ENCODE measurements around the gene NCBP2L.
A peak's percentile ranks its signal among the peaks of the same experiment; 100 is the strongest.

Gene NCBP2L

GRCh38 chrX:107738768-107739167, 38.8 kb upstream of the NCBP2L start:
- no peak overlapping the region for H3K4me3 ChIP-seq (ENCODE audit: low read depth in 1 of 2, low read length in 2 of 2)
- no peaks in the 10 kb centered on the region for H3K36me3 ChIP-seq (ENCODE audit: insufficient read depth, low read length)
- no peak overlapping the region for H3K27ac ChIP-seq (ENCODE audit: low read length)
- H3K27me3 ChIP-seq (ENCODE audit: insufficient read depth, low read length, poor library complexity) = no peaks in the 10 kb centered on the region
- H3K4me2 ChIP-seq (ENCODE audit: insufficient read depth, low read length) = no peak overlapping the region
- H3K9me3 ChIP-seq (ENCODE audit: insufficient read depth, low read length, severe bottlenecking) = no peaks in the 10 kb centered on the region
- no peaks in the 10 kb centered on the region for H4K20me1 ChIP-seq (ENCODE audit: insufficient read depth, low read length)
- ATAC-seq (ENCODE audit: insufficient read depth, low read depth) (no peak), DNase-seq (no peak)
- peaks cover 28% of the 10 kb centered on the region for H3K4me1 ChIP-seq (ENCODE audit: insufficient read depth, low read length)
- H3K79me2 ChIP-seq (ENCODE audit: insufficient read depth, low read length) = no peaks in the 10 kb centered on the region
- TF ChIP-seq EZH2 (IDR thresholded peaks at IDR 0.05; ENCODE audit: borderline replicate concordance, low read depth, low read length, severe bottlenecking) = no peak
- TF ChIP-seq, protein P1, sequence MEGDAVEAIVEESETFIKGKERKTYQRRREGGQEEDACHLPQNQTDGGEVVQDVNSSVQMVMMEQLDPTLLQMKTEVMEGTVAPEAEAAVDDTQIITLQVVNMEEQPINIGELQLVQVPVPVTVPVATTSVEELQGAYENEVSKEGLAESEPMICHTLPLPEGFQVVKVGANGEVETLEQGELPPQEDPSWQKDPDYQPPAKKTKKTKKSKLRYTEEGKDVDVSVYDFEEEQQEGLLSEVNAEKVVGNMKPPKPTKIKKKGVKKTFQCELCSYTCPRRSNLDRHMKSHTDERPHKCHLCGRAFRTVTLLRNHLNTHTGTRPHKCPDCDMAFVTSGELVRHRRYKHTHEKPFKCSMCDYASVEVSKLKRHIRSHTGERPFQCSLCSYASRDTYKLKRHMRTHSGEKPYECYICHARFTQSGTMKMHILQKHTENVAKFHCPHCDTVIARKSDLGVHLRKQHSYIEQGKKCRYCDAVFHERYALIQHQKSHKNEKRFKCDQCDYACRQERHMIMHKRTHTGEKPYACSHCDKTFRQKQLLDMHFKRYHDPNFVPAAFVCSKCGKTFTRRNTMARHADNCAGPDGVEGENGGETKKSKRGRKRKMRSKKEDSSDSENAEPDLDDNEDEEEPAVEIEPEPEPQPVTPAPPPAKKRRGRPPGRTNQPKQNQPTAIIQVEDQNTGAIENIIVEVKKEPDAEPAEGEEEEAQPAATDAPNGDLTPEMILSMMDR (IDR thresholded peaks at IDR 0.05; ENCODE audit: borderline replicate concordance, extremely low read depth, low read length, poor library complexity, severe bottlenecking) = no peak
- no peak overlapping the region for H3K9ac ChIP-seq (ENCODE audit: low read depth, low read length)
- H2AFZ ChIP-seq (ENCODE audit: low read depth, low read length) = no peak overlapping the region

- Histone ChIP-seq H3K4me3 (ENCODE audit: low read depth in 1 of 2, low read length in 2 of 2) (no peak overlapping the region), H3K4me1 (ENCODE audit: insufficient read depth, low read length) (peaks cover 28% of the 10 kb centered on the region), H3K79me2 (ENCODE audit: insufficient read depth, low read length) (no peaks in the 10 kb centered on the region), H3K27ac (ENCODE audit: low read length) (no peak overlapping the region), H3K9me3 (ENCODE audit: insufficient read depth, low read length, severe bottlenecking) (no peaks in the 10 kb centered on the region), H3K9ac (ENCODE audit: low read depth, low read length) (no peak overlapping the region), H3K27me3 (ENCODE audit: insufficient read depth, low read length, poor library complexity) (no peaks in the 10 kb centered on the region), H3K4me2 (ENCODE audit: insufficient read depth, low read length) (no peak overlapping the region), H4K20me1 (ENCODE audit: insufficient read depth, low read length) (no peaks in the 10 kb centered on the region), H2AFZ (ENCODE audit: low read depth, low read length) (no peak overlapping the region), H3K36me3 (ENCODE audit: insufficient read depth, low read length) (no peaks in the 10 kb centered on the region)
- ATAC-seq (ENCODE audit: insufficient read depth, low read depth) (no peak), DNase-seq (no peak)
- TF ChIP-seq, protein P1 (IDR thresholded peaks at IDR 0.05; ENCODE audit: borderline replicate concordance, extremely low read depth, low read length, poor library complexity, severe bottlenecking) = no peak
These were observed 38.0 kb upstream of the NCBP2L start for GRCh38 chrX:107739541-107739940.

- H3K4me3 ChIP-seq (ENCODE audit: low read depth in 1 of 2, low read length in 2 of 2) = peak overlapping the region in 1 of 2 experiments; percentile 54; a peak in 2 of 4 replicates
- H3K4me1 ChIP-seq (ENCODE audit: insufficient read depth, low read length) = peaks cover 28% of the 10 kb centered on the region
- H3K79me2 ChIP-seq (ENCODE audit: insufficient read depth, low read length) = no peaks in the 10 kb centered on the region
- peak overlapping the region; percentile 45; the same call in 1 of the 2 replicates for H3K9ac ChIP-seq (ENCODE audit: low read depth, low read length)
- peak overlapping the region; percentile 65; the same call in 1 of the 2 replicates for H2AFZ ChIP-seq (ENCODE audit: low read depth, low read length)
- H3K27me3 ChIP-seq (ENCODE audit: insufficient read depth, low read length, poor library complexity) = no peaks in the 10 kb centered on the region
- H3K36me3 ChIP-seq (ENCODE audit: insufficient read depth, low read length) = no peaks in the 10 kb centered on the region
- peak; percentile 39 for ATAC-seq (ENCODE audit: insufficient read depth, low read depth)
- no peaks in the 10 kb centered on the region for H4K20me1 ChIP-seq (ENCODE audit: insufficient read depth, low read length)
- H3K4me2 ChIP-seq (ENCODE audit: insufficient read depth, low read length) = peak overlapping the region; percentile 65
- DNase-seq = no peak
- no peak for TF ChIP-seq EZH2 (IDR thresholded peaks at IDR 0.05; ENCODE audit: borderline replicate concordance, low read depth, low read length, severe bottlenecking)
- TF ChIP-seq, protein P1 (IDR thresholded peaks at IDR 0.05; ENCODE audit: borderline replicate concordance, extremely low read depth, low read length, poor library complexity, severe bottlenecking) = no peak
- H3K9me3 ChIP-seq (ENCODE audit: insufficient read depth, low read length, severe bottlenecking) = no peaks in the 10 kb centered on the region
- H3K27ac ChIP-seq (ENCODE audit: low read length) = no peak overlapping the region
These were observed 36.1 kb upstream of the NCBP2L start for GRCh38 chrX:107741404-107741790.
